Ishikawa (cell line): ENCODE measurements around the gene PDGFC.

Experiments used
- CEBPB ChIP-seq: IDR thresholded peaks from 2 replicates; pipeline ENCODE4 v1.6.1; 2012
- CREB1 ChIP-seq: IDR thresholded peaks from 2 replicates; pipeline ENCODE4 v1.6.1; 2012; ENCODE audit warnings: low read depth
- EGR1 ChIP-seq: IDR thresholded peaks from 2 replicates; pipeline ENCODE4 v1.6.1; 2012
- EP300 ChIP-seq: IDR thresholded peaks from 2 replicates; pipeline ENCODE4 v1.6.1; 2012; ENCODE audit warnings: borderline replicate concordance
- FOXM1 ChIP-seq: IDR thresholded peaks from 2 replicates; pipeline ENCODE4 v1.6.1; 2012; ENCODE audit warnings: low read depth, borderline replicate concordance
- MAX ChIP-seq: IDR thresholded peaks from 2 replicates; pipeline ENCODE4 v1.6.1; 2012
- RAD21 ChIP-seq: IDR thresholded peaks from 2 replicates; pipeline ENCODE4 v1.6.1; 2012; ENCODE audit warnings: low read depth
- TAF1 ChIP-seq: IDR thresholded peaks from 2 replicates; pipeline ENCODE4 v1.6.1; 2012; ENCODE audit warnings: low read depth, mild to moderate bottlenecking
- USF1 ChIP-seq: IDR thresholded peaks from 2 replicates; pipeline ENCODE4 v1.6.1; 2012
- YY1 ChIP-seq: IDR thresholded peaks from 2 replicates; pipeline ENCODE4 v1.6.1; 2012; ENCODE audit warnings: low read depth
- TF ChIP-seq, protein P1 (sequence below): IDR thresholded peaks from 2 replicates; pipeline ENCODE4 v1.6.1; 2012; ENCODE audit warnings: low read depth, mild to moderate bottlenecking

DNA sequence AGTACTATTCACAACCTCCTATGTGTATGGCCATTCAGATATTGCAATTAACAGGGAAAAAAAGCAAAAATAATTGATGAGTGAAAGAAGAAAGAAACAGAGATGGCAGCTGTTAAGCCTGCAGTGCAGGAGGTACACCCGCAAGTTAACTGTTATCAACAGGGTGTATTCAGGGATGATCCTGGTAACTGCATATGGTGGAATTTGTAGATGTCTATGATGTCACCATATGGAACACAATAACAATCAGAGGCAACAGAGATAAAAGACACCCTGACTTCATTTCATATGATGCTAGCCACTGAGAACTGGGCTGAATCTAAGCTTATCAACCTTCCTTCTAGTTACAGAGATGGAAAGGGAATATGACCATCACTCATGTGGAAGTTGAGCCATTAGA lies 96.5 kb downstream of the PDGFC start:
- TF ChIP-seq MAX = no peak
- TF ChIP-seq EP300 = no peak
- no peak for TF ChIP-seq FOXM1
- TF ChIP-seq YY1 = no peak
- no peak for TF ChIP-seq CREB1
- TF ChIP-seq, protein P1, sequence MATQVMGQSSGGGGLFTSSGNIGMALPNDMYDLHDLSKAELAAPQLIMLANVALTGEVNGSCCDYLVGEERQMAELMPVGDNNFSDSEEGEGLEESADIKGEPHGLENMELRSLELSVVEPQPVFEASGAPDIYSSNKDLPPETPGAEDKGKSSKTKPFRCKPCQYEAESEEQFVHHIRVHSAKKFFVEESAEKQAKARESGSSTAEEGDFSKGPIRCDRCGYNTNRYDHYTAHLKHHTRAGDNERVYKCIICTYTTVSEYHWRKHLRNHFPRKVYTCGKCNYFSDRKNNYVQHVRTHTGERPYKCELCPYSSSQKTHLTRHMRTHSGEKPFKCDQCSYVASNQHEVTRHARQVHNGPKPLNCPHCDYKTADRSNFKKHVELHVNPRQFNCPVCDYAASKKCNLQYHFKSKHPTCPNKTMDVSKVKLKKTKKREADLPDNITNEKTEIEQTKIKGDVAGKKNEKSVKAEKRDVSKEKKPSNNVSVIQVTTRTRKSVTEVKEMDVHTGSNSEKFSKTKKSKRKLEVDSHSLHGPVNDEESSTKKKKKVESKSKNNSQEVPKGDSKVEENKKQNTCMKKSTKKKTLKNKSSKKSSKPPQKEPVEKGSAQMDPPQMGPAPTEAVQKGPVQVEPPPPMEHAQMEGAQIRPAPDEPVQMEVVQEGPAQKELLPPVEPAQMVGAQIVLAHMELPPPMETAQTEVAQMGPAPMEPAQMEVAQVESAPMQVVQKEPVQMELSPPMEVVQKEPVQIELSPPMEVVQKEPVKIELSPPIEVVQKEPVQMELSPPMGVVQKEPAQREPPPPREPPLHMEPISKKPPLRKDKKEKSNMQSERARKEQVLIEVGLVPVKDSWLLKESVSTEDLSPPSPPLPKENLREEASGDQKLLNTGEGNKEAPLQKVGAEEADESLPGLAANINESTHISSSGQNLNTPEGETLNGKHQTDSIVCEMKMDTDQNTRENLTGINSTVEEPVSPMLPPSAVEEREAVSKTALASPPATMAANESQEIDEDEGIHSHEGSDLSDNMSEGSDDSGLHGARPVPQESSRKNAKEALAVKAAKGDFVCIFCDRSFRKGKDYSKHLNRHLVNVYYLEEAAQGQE = no peak
- TF ChIP-seq TAF1 = no peak
- no peak for TF ChIP-seq EGR1
- no peak for TF ChIP-seq RAD21
- no peak for TF ChIP-seq USF1
- TF ChIP-seq CEBPB = no peak
